Kidney (tissue), 14 donors: ENCODE data around the gene MTMR10. TPM values are rescaled to one million over a fixed set of nuclear protein-coding genes. Genes with fewer than 3 reads are reported as not detected.

Experiments used
- DNase-seq, 5 donors: peaks; one replicate each; pipeline ENCODE4 v3.0.0-alpha.2; 2013 to 2020
- FAIRE-seq: peaks from 2 replicates; lab custom pipeline; 2012; peaks lifted over from hg19 to GRCh38; lab: Jason Lieb, UNC
- H3K27ac ChIP-seq, 2 donors: one replicate each; pipeline ENCODE4 v1.7.0; 2013; ENCODE audit warnings: low read depth in 2 of 2, low read length in 2 of 2, inconsistent platforms in 1 of 2
- H3K27me3 ChIP-seq: one replicate; pipeline ENCODE4 v1.7.1; 2013; ENCODE audit warnings: low read length, inconsistent platforms; ENCODE audit not compliant: control insufficient read depth, insufficient read depth
- H3K36me3 ChIP-seq, 3 donors: one replicate each; pipeline versions ENCODE4 v1.7.0 to v1.7.1; 2013; ENCODE audit warnings: low read length in 3 of 3, control low read depth in 1 of 3, inconsistent platforms in 1 of 3; ENCODE audit not compliant: insufficient read depth in 3 of 3, control insufficient read depth in 2 of 3
- H3K4me1 ChIP-seq, 3 donors: one replicate each; pipeline versions ENCODE4 v1.7.0 to v1.7.1; 2013; ENCODE audit warnings: low read length in 3 of 3, inconsistent platforms in 1 of 3, low read depth in 1 of 3; ENCODE audit not compliant: control insufficient read depth in 2 of 3, insufficient read depth in 2 of 3
- H3K4me3 ChIP-seq, 3 donors: one replicate each; pipeline versions ENCODE4 v1.7.0 to v1.8.1; 2013; ENCODE audit warnings: low read length in 3 of 3, control low read depth in 1 of 3, inconsistent platforms in 1 of 3
- H3K9ac ChIP-seq, 3 donors: one replicate each; pipeline versions ENCODE4 v1.7.0 to v1.7.1; 2013; ENCODE audit warnings: low read length in 3 of 3, control low read depth in 1 of 3, inconsistent platforms in 1 of 3
- H3K9me3 ChIP-seq, 3 donors: one replicate each; pipeline versions ENCODE4 v1.7.0 to v1.7.1; 2013; ENCODE audit warnings: low read length in 3 of 3, control low read depth in 1 of 3, inconsistent platforms in 1 of 3; ENCODE audit not compliant: control insufficient read depth in 2 of 3, insufficient read depth in 1 of 3
- intact Hi-C: fragments of 100-400 bp; cut with DNase I; formaldehyde crosslinking; loops from one replicate; pipeline ENCODE4 v1.11.1; 2022
- polyA plus RNA-seq: library from polyadenylated mRNA; stranded (reverse); fragments of 350-450 nt; fragmentation: Illumina TruSeq; extraction: RNeasy Lipid Tissue Mini Kit (QIAGEN cat#74804); gene quantifications from one replicate; pipeline ENCODE4 v1.2.3, GENCODE V29; 2014; ENCODE audit warnings: low read depth, low replicate concordance; ENCODE audit not compliant: insufficient read depth
- total RNA-seq: library from RNA; stranded (reverse); fragmentation: NEBNext Ultra II Directional; extraction: Animal tissue kit (Norgen Biotek cat#: 25700); gene quantifications from one replicate; pipeline ENCODE4 v1.2.1, GENCODE V29; 2021
- TF ChIP-seq, protein P1 (sequence below): IDR thresholded peaks from 3 replicates; pipeline ENCODE4 v1.5.1; 2012; ENCODE audit warnings: mild to moderate bottlenecking, moderate library complexity, borderline replicate concordance; ENCODE audit not compliant: insufficient read depth; ENCODE audit errors: extremely low read depth
- donor health status: control.
- donor health status: control.
- donor health status: control.
- donor health status: control.
- donor health status: control.
- donor health status: DM: yes; HTN: yes; CAD: no.
- donor health status: Normal renal cell carcinoma (clear cell type).

Gene MTMR10
- total and polyA plus RNA-seq, 2 donors from 2014 or later: 26.2 to 70.4 TPM

DNA sequence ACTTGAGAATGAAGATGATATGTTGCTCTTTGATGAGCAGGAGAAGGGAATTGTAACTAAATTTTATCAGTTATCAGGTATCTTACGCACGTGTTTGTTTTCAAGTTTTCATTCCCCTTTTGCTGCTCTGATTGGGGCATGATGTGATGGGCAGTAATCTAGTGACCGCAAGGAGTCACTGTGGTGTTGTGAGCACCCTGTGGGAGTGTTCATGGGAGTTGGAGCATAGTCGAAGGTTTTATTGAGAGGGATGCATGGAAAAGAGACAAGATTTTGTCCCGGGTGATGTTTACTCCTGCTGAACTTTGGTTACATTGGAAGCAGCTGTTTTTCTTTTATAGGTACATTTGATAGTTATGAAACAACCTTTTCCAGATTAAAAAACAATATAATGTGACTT, 85.6 kb downstream of the MTMR10 start:
- peak overlapping the region in 2 of 3 donors; percentile 18 to 19 for H3K4me3 ChIP-seq
- peaks cover 0 to 7% (median 0%) of the 10 kb centered on the region in 3 donors for H3K36me3 ChIP-seq
- no peak for FAIRE-seq
- H3K27me3 ChIP-seq: no peaks in the 10 kb centered on the region
- H3K9me3 ChIP-seq: no peaks in the 10 kb centered on the region
- DNase-seq: peak in 1 of 5 donors; percentile 58
- H3K9ac ChIP-seq: no peak overlapping the region
- peaks cover 2 to 18% (median 11%) of the 10 kb centered on the region in 3 donors for H3K4me1 ChIP-seq
- TF ChIP-seq, protein P1, sequence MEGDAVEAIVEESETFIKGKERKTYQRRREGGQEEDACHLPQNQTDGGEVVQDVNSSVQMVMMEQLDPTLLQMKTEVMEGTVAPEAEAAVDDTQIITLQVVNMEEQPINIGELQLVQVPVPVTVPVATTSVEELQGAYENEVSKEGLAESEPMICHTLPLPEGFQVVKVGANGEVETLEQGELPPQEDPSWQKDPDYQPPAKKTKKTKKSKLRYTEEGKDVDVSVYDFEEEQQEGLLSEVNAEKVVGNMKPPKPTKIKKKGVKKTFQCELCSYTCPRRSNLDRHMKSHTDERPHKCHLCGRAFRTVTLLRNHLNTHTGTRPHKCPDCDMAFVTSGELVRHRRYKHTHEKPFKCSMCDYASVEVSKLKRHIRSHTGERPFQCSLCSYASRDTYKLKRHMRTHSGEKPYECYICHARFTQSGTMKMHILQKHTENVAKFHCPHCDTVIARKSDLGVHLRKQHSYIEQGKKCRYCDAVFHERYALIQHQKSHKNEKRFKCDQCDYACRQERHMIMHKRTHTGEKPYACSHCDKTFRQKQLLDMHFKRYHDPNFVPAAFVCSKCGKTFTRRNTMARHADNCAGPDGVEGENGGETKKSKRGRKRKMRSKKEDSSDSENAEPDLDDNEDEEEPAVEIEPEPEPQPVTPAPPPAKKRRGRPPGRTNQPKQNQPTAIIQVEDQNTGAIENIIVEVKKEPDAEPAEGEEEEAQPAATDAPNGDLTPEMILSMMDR: peak; percentile 40
- peak overlapping the region in 1 of 2 donors; percentile 61 for H3K27ac ChIP-seq
- intact Hi-C loops: loop anchor here (10.0 kb wide), 1 partner anchor 229 kb away; no protein-coding TSS in a partner anchor

DNA sequence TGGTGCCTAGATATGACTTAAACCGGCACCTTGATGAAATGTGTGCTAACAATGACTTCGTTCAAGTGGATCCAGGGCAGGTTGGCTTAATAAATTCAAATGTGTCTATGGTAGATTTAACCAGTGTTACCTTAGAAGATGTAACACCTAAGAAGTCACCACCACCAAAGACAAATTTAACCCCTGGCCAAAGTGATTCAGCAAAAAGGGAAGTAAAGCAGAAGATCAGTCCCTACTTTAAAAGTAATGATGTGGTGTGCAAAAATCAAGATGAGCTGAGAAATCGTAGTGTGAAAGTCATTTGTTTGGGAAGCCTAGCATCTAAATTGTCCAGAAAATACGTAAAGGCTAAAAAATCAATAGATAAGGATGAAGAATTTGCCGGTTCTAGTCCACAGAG, 86.6 kb downstream of the MTMR10 start:
- no peak overlapping the region for H3K27ac ChIP-seq
- H3K27me3 ChIP-seq: no peaks in the 10 kb centered on the region
- H3K36me3 ChIP-seq: peaks cover 0 to 7% (median 0%) of the 10 kb centered on the region in 3 donors
- TF ChIP-seq, protein P1: no peak
- no peaks in the 10 kb centered on the region for H3K9me3 ChIP-seq
- peak overlapping the region in 1 of 3 donors; percentile 79 for H3K9ac ChIP-seq
- peaks cover 2 to 18% (median 11%) of the 10 kb centered on the region in 3 donors for H3K4me1 ChIP-seq
- intact Hi-C loops: loop anchor here (10.0 kb wide), 1 partner anchor 230 kb away; no protein-coding TSS in a partner anchor
- peak overlapping the region in 2 of 3 donors; percentile 71 to 86 for H3K4me3 ChIP-seq
- FAIRE-seq (no peak), DNase-seq (no peak)

DNA sequence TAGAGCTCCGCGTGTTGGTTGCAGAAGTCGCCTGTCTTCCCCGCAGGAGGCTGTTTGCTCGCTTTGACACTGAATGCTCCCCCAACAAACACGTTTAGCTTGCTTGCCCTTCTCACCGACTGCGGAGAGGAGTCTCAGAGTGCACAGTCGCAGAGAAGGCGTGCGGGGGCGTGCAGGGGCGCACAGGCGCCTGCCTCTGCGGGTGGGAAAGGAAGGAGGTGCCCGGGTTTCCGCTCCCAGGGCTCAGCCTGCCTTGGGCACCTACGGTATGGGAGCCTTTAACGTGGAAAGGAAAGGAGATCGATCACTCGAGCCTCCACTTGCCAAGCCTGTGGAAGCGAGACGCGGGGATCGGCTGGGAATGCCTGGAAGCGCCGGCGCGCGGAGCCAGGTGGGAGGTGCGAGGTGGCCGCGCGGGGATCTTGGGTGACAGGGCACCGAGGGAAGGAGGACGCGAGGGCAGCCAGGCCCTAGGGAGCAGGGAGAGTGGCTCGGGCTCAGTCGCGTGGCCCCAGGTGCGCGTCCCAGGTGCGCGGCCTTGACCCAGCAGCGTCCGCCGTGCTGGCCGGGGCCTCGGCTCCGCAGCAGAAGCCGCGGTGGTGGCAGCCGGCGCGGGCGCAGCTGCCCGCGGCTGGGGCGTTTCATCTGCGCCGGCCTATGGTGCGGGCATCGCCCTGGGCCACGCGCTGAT, 87.8 kb downstream of the MTMR10 start, which contains the start of gene FAN1:
TSS of gene FAN1 (plus strand) at position 419 of the 691 bp plus-strand sequence. CDS start 749 bp downstream, outside the sequence.
- H3K9ac ChIP-seq: peak within 1 kb of the TSS; percentile 67 to 84 (median 79)
- peak within 1 kb of the TSS; percentile 71 to 91 (median 86) for H3K4me3 ChIP-seq
- TF ChIP-seq, protein P1: no peak
- FAIRE-seq (no peak), DNase-seq (peak; percentile 93 to 96 (median 94))
- no peaks in the 10 kb centered on the region for H3K9me3 ChIP-seq
- peaks cover 2 to 18% (median 11%) of the 10 kb centered on the region in 3 donors for H3K4me1 ChIP-seq
- H3K27me3 ChIP-seq: no peaks in the 10 kb centered on the region
- H3K36me3 ChIP-seq: no peaks in the 10 kb centered on the region
- intact Hi-C loops: loop anchor here (10.0 kb wide), 1 partner anchor 231 kb away; no protein-coding TSS in a partner anchor
- peak within 1 kb of the TSS; percentile 72 to 76 for H3K27ac ChIP-seq
